ENCODE measurements around the gene LBX1.
"Not testable (repeated sequence)": the region's sequence is repeated elsewhere in the genome, so short reads cannot be mapped to it uniquely, and the experiment has no call there.

The LBX1 gene

GRCh38 chr10:101202667-101203066 lies 26.6 kb downstream of the LBX1 start:
- DNase-seq (ENCODE audit: low read depth) = not testable (repeated sequence)

- DNase-seq (ENCODE audit: low read depth) = not testable (repeated sequence)
These were observed 30.8 kb downstream of the LBX1 start for GRCh38 chr10:101198326-101198977.

GRCh38 chr10:101195921-101196320 lies 33.3 kb downstream of the LBX1 start:
- DNase-seq (ENCODE audit: low read depth) = no peak

- DNase-seq (ENCODE audit: low read depth) = no peak
These were observed 39.5 kb downstream of the LBX1 start for GRCh38 chr10:101189461-101190401.

- no peak for DNase-seq (ENCODE audit: low read depth)
These were observed 40.3 kb downstream of the LBX1 start for GRCh38 chr10:101188942-101189341.

GRCh38 chr10:101183458-101184183 lies 45.6 kb downstream of the LBX1 start:
- DNase-seq (ENCODE audit: low read depth) = no peak

GRCh38 chr10:101182936-101183335 lies 46.3 kb downstream of the LBX1 start:
- DNase-seq (ENCODE audit: low read depth) = no peak

Data from HS-27A (cell line).